HepG2 (cell line): ENCODE data around the gene RAB18. TPM values are rescaled to one million over a fixed set of nuclear protein-coding genes. Genes with fewer than 3 reads are reported as not detected.

ENCODE experiments used
- CENPX ChIP-seq: sonication (generic); formaldehyde crosslinking; IDR thresholded peaks from 2 replicates; pipeline ENCODE4 v1.9.0; 2021; ENCODE audit warnings: mild to moderate bottlenecking, missing genetic modification reagents, moderate library complexity
- ESRRA ChIP-seq: sonication (generic); formaldehyde crosslinking; IDR thresholded peaks from 2 replicates; pipeline ENCODE4 v1.5.1; 2020; ENCODE audit warnings: mild to moderate bottlenecking, low read depth, missing genetic modification reagents
- ETV6 ChIP-seq: sonication (generic); formaldehyde crosslinking; conservative IDR thresholded peaks from 2 replicates; pipeline ENCODE4 v1.4.0; 2020; ENCODE audit warnings: missing genetic modification reagents
- GATAD2A ChIP-seq: IDR thresholded peaks from 2 replicates; pipeline ENCODE4 v1.6.1; 2016
- GLI4 ChIP-seq: sonication (generic); formaldehyde crosslinking; IDR thresholded peaks from 2 replicates; pipeline ENCODE4 v1.5.1; 2020; ENCODE audit warnings: missing genetic modification reagents, mild to moderate bottlenecking, moderate library complexity, borderline replicate concordance
- KDM5B ChIP-seq: sonication (generic); formaldehyde crosslinking; IDR thresholded peaks from 2 replicates; pipeline ENCODE4 v1.4.0; 2020; ENCODE audit warnings: missing genetic modification reagents, mild to moderate bottlenecking, borderline replicate concordance
- KLF6 ChIP-seq: IDR thresholded peaks from 2 replicates; pipeline ENCODE4 v1.8.0; 2016; ENCODE audit warnings: missing biosample characterization, missing genetic modification reagents
- MED1 ChIP-seq: sonication (generic); formaldehyde crosslinking; IDR thresholded peaks from 2 replicates; pipeline ENCODE4 v1.4.0; 2020; ENCODE audit warnings: missing genetic modification reagents
- PITX1 ChIP-seq: sonication (generic); formaldehyde crosslinking; IDR thresholded peaks from 2 replicates; pipeline ENCODE4 v1.5.1; 2020; ENCODE audit warnings: mild to moderate bottlenecking, missing genetic modification reagents
- RBFOX2 ChIP-seq: fragments of 200-400 bp; formaldehyde crosslinking; IDR thresholded peaks from 2 replicates; pipeline ENCODE4 v1.6.1; 2017; ENCODE audit warnings: low read depth, mild to moderate bottlenecking, low read length
- RCOR2 ChIP-seq: IDR thresholded peaks from 2 replicates; pipeline ENCODE4 v1.6.1; 2016; ENCODE audit warnings: missing biosample characterization, missing genetic modification reagents
- RELA ChIP-seq: sonication (generic); formaldehyde crosslinking; IDR thresholded peaks from 2 replicates; pipeline ENCODE4 v1.4.0; 2020; ENCODE audit warnings: missing genetic modification reagents
- SPEN ChIP-seq: sonication (generic); formaldehyde crosslinking; IDR thresholded peaks from 2 replicates; pipeline ENCODE4 v1.5.1; 2020; ENCODE audit warnings: low read depth, mild to moderate bottlenecking, missing genetic modification reagents
- TBX3 ChIP-seq: fragments of 450-650 bp; IDR thresholded peaks from 2 replicates; pipeline ENCODE4 v1.6.1; 2017; ENCODE audit warnings: antibody characterized with exemption, mild to moderate bottlenecking, inconsistent platforms, borderline replicate concordance
- ZBTB8A ChIP-seq: sonication (generic); formaldehyde crosslinking; IDR thresholded peaks from 2 replicates; pipeline ENCODE4 v1.4.0; 2020; ENCODE audit warnings: mild to moderate bottlenecking, low read depth, missing genetic modification reagents, borderline replicate concordance
- ZFP36 ChIP-seq: fragments of 150-350 bp; IDR thresholded peaks from 2 replicates; pipeline ENCODE4 v1.6.1; 2018; ENCODE audit warnings: borderline replicate concordance, low read length, low read depth; ENCODE audit not compliant: partially characterized antibody
- ZMYM2 ChIP-seq: sonication (generic); formaldehyde crosslinking; IDR thresholded peaks from 2 replicates; pipeline ENCODE4 v1.8.0; 2022; ENCODE audit warnings: mild to moderate bottlenecking, missing genetic modification reagents
- ZNF10 ChIP-seq: sonication (generic); formaldehyde crosslinking; IDR thresholded peaks from 2 replicates; pipeline ENCODE4 v1.4.0; 2020; ENCODE audit warnings: mild to moderate bottlenecking, low read depth, missing genetic modification reagents, borderline replicate concordance
- ZNF121 ChIP-seq: sonication (generic); formaldehyde crosslinking; IDR thresholded peaks from 2 replicates; pipeline ENCODE4 v1.5.0; 2020; ENCODE audit warnings: mild to moderate bottlenecking, missing genetic modification reagents
- ZNF160 ChIP-seq: sonication (generic); formaldehyde crosslinking; IDR thresholded peaks from 2 replicates; pipeline ENCODE4 v1.8.0; 2022; ENCODE audit warnings: mild to moderate bottlenecking, inconsistent platforms, missing genetic modification reagents
- ZNF207 ChIP-seq: fragments of 450-650 bp; IDR thresholded peaks from 2 replicates; pipeline ENCODE4 v1.6.1; 2016; ENCODE audit warnings: antibody characterized with exemption, borderline replicate concordance
- ZNF556 ChIP-seq: sonication (generic); formaldehyde crosslinking; IDR thresholded peaks from 2 replicates; pipeline ENCODE4 v1.4.0; 2020; ENCODE audit warnings: mild to moderate bottlenecking, missing genetic modification reagents, borderline replicate concordance
- ZNF598 ChIP-seq: sonication (generic); formaldehyde crosslinking; IDR thresholded peaks from 2 replicates; pipeline ENCODE4 v1.5.1; 2020; ENCODE audit warnings: mild to moderate bottlenecking, missing genetic modification reagents, borderline replicate concordance
- ZNF766 ChIP-seq: sonication (generic); formaldehyde crosslinking; IDR thresholded peaks from 2 replicates; pipeline ENCODE4 v1.5.0; 2020; ENCODE audit warnings: missing genetic modification reagents, borderline replicate concordance
- ZNF878 ChIP-seq: sonication (generic); formaldehyde crosslinking; IDR thresholded peaks from 2 replicates; pipeline ENCODE4 v1.8.1; 2023; ENCODE audit warnings: mild to moderate bottlenecking, missing genetic modification reagents, moderate library complexity
- ZZZ3 ChIP-seq: sonication (generic); formaldehyde crosslinking; IDR thresholded peaks from 2 replicates; pipeline ENCODE4 v1.4.0; 2020; ENCODE audit warnings: missing genetic modification reagents, mild to moderate bottlenecking, borderline replicate concordance
- polyA plus RNA-seq, 8 experiments: library from polyadenylated mRNA; depleted of rRNA in 3 of 8; stranded (reverse) in 7 of 8; unstranded in 1 of 8; fragments of >200 nt; fragmentation: Illumina TruSeq in 4 of 8; extraction: Trizol in 4 of 8; gene quantifications; 2 replicates each; pipeline versions ENCODE4 v1.2.1 to v1.2.3, GENCODE V29; 2011 to 2016; ENCODE audit warnings: low read depth in 4 of 8, missing spikeins in 1 of 8, mixed read lengths in 1 of 8; ENCODE audit not compliant: insufficient read depth in 1 of 8
- total RNA-seq, 5 experiments: library from RNA; depleted of rRNA; stranded (reverse); fragments of >200 nt; fragmentation: Illumina TruSeq; extraction: Trizol; gene quantifications; 2 replicates each; pipeline ENCODE4 v1.2.3, GENCODE V29; 2016; ENCODE audit warnings: low read depth in 1 of 5
- TF ChIP-seq, protein P1 (sequence below): sonication (generic); formaldehyde crosslinking; IDR thresholded peaks from 2 replicates; pipeline ENCODE4 v1.8.0; 2022; ENCODE audit warnings: missing genetic modification reagents, low read depth, mild to moderate bottlenecking, borderline replicate concordance
- TF ChIP-seq, protein P2 (sequence below): IDR thresholded peaks from 2 replicates; pipeline ENCODE4 v1.6.1; 2012; ENCODE audit warnings: inconsistent platforms
- TF ChIP-seq, protein P3 (sequence below): sonication (generic); formaldehyde crosslinking; IDR thresholded peaks from 2 replicates; pipeline ENCODE4 v1.4.0; 2020; ENCODE audit warnings: mild to moderate bottlenecking, missing genetic modification reagents

The RAB18 gene
- total and polyA plus RNA-seq, 2 of the 13 experiments (the other 11 are each of a cell fraction or from before 2014, with no cell fraction given), result 22.3 to 69.1 TPM

DNA sequence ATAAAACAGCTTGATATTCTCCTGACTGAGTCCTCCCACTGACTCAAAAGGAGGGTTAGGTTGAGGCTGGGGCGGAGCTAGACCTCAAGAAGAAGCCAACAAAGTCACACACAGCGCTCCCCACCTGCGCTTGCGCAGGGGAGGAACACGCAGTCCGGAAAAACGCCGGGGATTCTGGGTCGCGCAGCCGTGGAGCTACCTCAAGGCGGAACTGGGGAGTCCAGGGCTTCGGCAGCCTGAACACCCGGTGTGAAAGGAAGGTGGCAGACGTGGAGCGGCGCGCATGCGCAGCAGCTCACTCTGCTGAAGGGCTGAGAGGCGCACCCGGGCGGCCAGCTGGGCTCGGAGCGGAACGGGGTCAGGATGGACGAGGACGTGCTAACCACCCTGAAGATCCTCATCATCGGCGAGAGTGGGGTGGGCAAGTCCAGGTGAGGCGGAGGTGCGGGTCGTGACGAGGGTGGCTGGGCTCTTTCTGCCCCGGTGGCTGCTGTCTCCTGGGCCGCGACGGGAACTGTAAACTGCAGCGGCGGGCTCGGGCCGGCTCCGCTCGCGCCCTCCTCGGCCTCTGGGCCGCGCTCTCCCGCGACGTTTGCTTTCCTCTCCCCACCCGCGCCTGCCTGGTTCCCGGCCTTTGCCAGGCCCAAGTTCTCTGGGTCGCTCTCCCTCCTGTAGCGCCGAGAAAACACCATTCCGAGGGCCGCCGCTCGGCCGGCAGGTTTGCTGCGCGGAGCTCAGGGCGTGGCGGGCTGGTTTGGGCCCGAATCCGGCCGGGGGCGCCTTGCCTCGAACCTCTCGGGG lies at the start of gene RAB18 (continued):
- TF ChIP-seq ZFP36, result no peak
- TF ChIP-seq GLI4 (CRISPR knock-in tag), result no peak; the same call in 1 of the 2 replicates
- TF ChIP-seq ZNF207, result no peak
- no peak for TF ChIP-seq RCOR2 (CRISPR knock-in tag)
- TF ChIP-seq SPEN (CRISPR knock-in tag), result peak; percentile 86
- peak; percentile 82; the same call in 1 of the 2 replicates for TF ChIP-seq ZZZ3 (CRISPR knock-in tag)
- TF ChIP-seq ZNF878 (CRISPR knock-in tag), result no peak
- TF ChIP-seq ZNF160 (CRISPR knock-in tag), result peak; percentile 67; the same call in 1 of the 2 replicates
- no peak for TF ChIP-seq ZNF10 (CRISPR knock-in tag)
- TF ChIP-seq ZNF766 (CRISPR knock-in tag), result peak; percentile 71; the same call in 1 of the 2 replicates
- TF ChIP-seq, protein P1, sequence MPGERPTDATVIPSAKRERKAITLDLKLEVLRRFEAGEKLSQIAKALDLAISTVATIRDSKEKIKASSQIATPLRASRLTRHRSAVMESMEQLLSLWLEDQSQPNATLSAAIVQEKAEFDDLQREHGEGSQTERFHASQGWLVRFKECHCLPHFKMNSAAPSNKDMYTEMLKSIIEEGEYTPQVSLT (CRISPR knock-in tag), result no peak
- 0 out of 2 replicates have a peak, but pooled peaks have one; percentile 46 for TF ChIP-seq KLF6
- TF ChIP-seq KDM5B, result peak; percentile 93
- TF ChIP-seq RELA, result 0 out of 2 replicates have a peak, but pooled peaks have one; percentile 35
- peak; percentile 83; the same call in 1 of the 2 replicates for TF ChIP-seq ZBTB8A (CRISPR knock-in tag)
- TF ChIP-seq ZNF121 (CRISPR knock-in tag), result no peak
- peak; percentile 74 for TF ChIP-seq ESRRA (CRISPR knock-in tag)
- TF ChIP-seq PITX1, result peak; percentile 73; the same call in 1 of the 2 replicates
- TF ChIP-seq TBX3, result peak; percentile 10; the same call in 1 of the 2 replicates
- TF ChIP-seq RBFOX2, result peak; percentile 94
- TF ChIP-seq MED1 (CRISPR knock-in tag), result peak; percentile 79
- no peak for TF ChIP-seq ETV6
- no peak for TF ChIP-seq CENPX (CRISPR knock-in tag)
- TF ChIP-seq, protein P2, sequence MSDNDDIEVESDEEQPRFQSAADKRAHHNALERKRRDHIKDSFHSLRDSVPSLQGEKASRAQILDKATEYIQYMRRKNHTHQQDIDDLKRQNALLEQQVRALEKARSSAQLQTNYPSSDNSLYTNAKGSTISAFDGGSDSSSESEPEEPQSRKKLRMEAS, result peak; percentile 92
- TF ChIP-seq ZMYM2, result peak; percentile 59; the same call in 1 of the 2 replicates
- TF ChIP-seq, protein P3, sequence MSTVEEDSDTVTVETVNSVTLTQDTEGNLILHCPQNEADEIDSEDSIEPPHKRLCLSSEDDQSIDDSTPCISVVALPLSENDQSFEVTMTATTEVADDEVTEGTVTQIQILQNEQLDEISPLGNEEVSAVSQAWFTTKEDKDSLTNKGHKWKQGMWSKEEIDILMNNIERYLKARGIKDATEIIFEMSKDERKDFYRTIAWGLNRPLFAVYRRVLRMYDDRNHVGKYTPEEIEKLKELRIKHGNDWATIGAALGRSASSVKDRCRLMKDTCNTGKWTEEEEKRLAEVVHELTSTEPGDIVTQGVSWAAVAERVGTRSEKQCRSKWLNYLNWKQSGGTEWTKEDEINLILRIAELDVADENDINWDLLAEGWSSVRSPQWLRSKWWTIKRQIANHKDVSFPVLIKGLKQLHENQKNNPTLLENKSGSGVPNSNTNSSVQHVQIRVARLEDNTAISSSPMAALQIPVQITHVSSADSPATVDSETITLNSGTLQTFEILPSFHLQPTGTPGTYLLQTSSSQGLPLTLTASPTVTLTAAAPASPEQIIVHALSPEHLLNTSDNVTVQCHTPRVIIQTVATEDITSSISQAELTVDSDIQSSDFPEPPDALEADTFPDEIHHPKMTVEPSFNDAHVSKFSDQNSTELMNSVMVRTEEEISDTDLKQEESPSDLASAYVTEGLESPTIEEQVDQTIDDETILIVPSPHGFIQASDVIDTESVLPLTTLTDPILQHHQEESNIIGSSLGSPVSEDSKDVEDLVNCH (CRISPR knock-in tag), result no peak
- peak; percentile 91 for TF ChIP-seq ZNF598 (CRISPR knock-in tag)
- peak; percentile 61; the same call in 1 of the 2 replicates for TF ChIP-seq GATAD2A (CRISPR knock-in tag)
- TF ChIP-seq ZNF556 (CRISPR knock-in tag), result peak; percentile 88; the same call in 1 of the 2 replicates
